Caco-2 (cell line): ENCODE results near the gene CKAP2. TPM values are rescaled to one million over a fixed set of nuclear protein-coding genes. Genes with fewer than 3 reads are reported as not detected.
"Not testable (repeated sequence)": the region's sequence is repeated elsewhere in the genome, so short reads cannot be mapped to it uniquely, and the experiment has no call there.

ENCODE experiments used
- BruUV-seq: library from RNA; stranded (reverse); fragments of 400-500 nt; replicated peaks from 2 replicates; lab custom pipeline; 2021; lab: Mats Ljungman, UMichigan
- CTCF ChIA-PET: fragments of 300-600 bp; sonication (Branson Sonifier 250); formaldehyde crosslinking; loops from one replicate; lab custom pipeline; 2022; ENCODE audit warnings: antibody characterized with exemption; lab: Charles Lee
- POLR2A ChIA-PET: fragments of 300-600 bp; sonication (Branson Sonifier 250); formaldehyde crosslinking; loops from one replicate; lab custom pipeline; 2022; ENCODE audit warnings: antibody characterized with exemption; lab: Charles Lee
- DNase-seq, 2 experiments: peaks; one replicate each; pipeline versions ENCODE4 v3.0.0 to v3.0.0-alpha.2; 2020 to 2022
- H3K27me3 ChIP-seq: replicated peaks from 2 replicates; pipeline ENCODE4 v1.6.0; 2011; ENCODE audit warnings: low read length; ENCODE audit not compliant: control insufficient read depth, insufficient read depth
- H3K36me3 ChIP-seq: 2 replicates; pipeline ENCODE4 v1.5.1; 2011; ENCODE audit warnings: low read length; ENCODE audit not compliant: control insufficient read depth, insufficient read depth
- H3K4me1 ChIP-seq: fragments of 250-450 bp; sonication (Bioruptor Pico); 2 replicates; pipeline ENCODE4 v1.5.1; 2020; ENCODE audit warnings: mild to moderate bottlenecking
- H3K4me3 ChIP-seq: 2 replicates; pipeline ENCODE4 v1.5.1; 2011; ENCODE audit warnings: low read depth, mild to moderate bottlenecking, control low read depth, low read length
- H3K9me3 ChIP-seq: fragments of 250-450 bp; sonication (Bioruptor Pico); 2 replicates; pipeline ENCODE4 v1.5.1; 2020; ENCODE audit warnings: mild to moderate bottlenecking, moderate library complexity
- H3K27ac Mint-ChIP-seq: one replicate; pipeline ENCODE4 v1.8.0; 2022; ENCODE audit warnings: mixed read lengths; ENCODE audit not compliant: unreplicated experiment
- H3K27me3 Mint-ChIP-seq: one replicate; pipeline ENCODE4 v1.8.0; 2022; ENCODE audit warnings: mixed read lengths; ENCODE audit not compliant: insufficient read depth, unreplicated experiment
- H3K36me3 Mint-ChIP-seq: one replicate; pipeline ENCODE4 v1.8.0; 2022; ENCODE audit warnings: mild to moderate bottlenecking, mixed read lengths; ENCODE audit not compliant: insufficient read depth, unreplicated experiment
- H3K4me1 Mint-ChIP-seq: one replicate; pipeline ENCODE4 v1.8.0; 2022; ENCODE audit warnings: low read depth, mixed read lengths; ENCODE audit not compliant: unreplicated experiment
- H3K4me3 Mint-ChIP-seq: one replicate; pipeline ENCODE4 v1.8.0; 2022; ENCODE audit warnings: mild to moderate bottlenecking, moderate library complexity, mixed read lengths; ENCODE audit not compliant: unreplicated experiment
- H3K9me3 Mint-ChIP-seq: one replicate; pipeline ENCODE4 v1.8.0; 2022; ENCODE audit warnings: mixed read lengths; ENCODE audit not compliant: unreplicated experiment
- CTCF ChIP-seq, 2 experiments: fragments of 200-600 bp in 1 of 2; IDR thresholded peaks; 1 replicate in 1 of 2; 2 replicates in 1 of 2; pipeline versions ENCODE4 v1.5.1 to v1.8.0; 2011 to 2022; ENCODE audit warnings: antibody characterized with exemption in 1 of 2, control low read depth in 1 of 2, inconsistent platforms in 1 of 2, low read depth in 1 of 2, low read length in 1 of 2, mild to moderate bottlenecking in 1 of 2, moderate library complexity in 1 of 2; ENCODE audit not compliant: insufficient read depth in 1 of 2, severe bottlenecking in 1 of 2, unreplicated experiment in 1 of 2
- intact Hi-C: fragments of 100-400 bp; cut with micrococcal nuclease; formaldehyde crosslinking; loops from one replicate; pipeline ENCODE4 v1.10.0; 2022; ENCODE audit not compliant: unreplicated experiment
- total RNA-seq: library from RNA; stranded (reverse); gene quantifications from 2 replicates; pipeline ENCODE4 v1.2.3, GENCODE V29; 2022

CKAP2 gene
- total RNA-seq, 1 experiment from 2014 or later = 68.9 TPM

GRCh38 chr13:52459668-52460067, 4.4 kb downstream of the CKAP2 start:
- Mint-ChIP-seq H3K27ac (no peak overlapping the region), H3K27me3 (no peaks in the 10 kb centered on the region), H3K4me3 (no peak overlapping the region), H3K9me3 (no peaks in the 10 kb centered on the region), H3K4me1 (no peaks in the 10 kb centered on the region), H3K36me3 (peaks cover 85% of the 10 kb centered on the region)
- intact Hi-C loops = loop anchor here (5.0 to 10.0 kb wide), 4 partner anchors 155 to 655 kb away; partner anchors contain the start of genes DHRS12 and SUGT1
- no peak overlapping the region for H3K4me3 ChIP-seq
- ChIA-PET CTCF (no interaction called here), POLR2A (no interaction called here)
- no TSS peak for BruUV-seq
- H3K36me3 ChIP-seq = no peaks in the 10 kb centered on the region
- no peaks in the 10 kb centered on the region for H3K27me3 ChIP-seq
- no peaks in the 10 kb centered on the region for H3K9me3 ChIP-seq
- TF ChIP-seq CTCF (IDR thresholded peaks at IDR 0.05; ENCODE audit: insufficient read depth in 1 of 2, low read depth in 1 of 2, low read length in 1 of 2, severe bottlenecking in 1 of 2, unreplicated experiment in 1 of 2) = no peak
- no peak for DNase-seq
- H3K4me1 ChIP-seq = no peaks in the 10 kb centered on the region

- DNase-seq = no peak
- POLR2A ChIA-PET = no interaction called here
- Mint-ChIP-seq H3K36me3 (peaks cover 76% of the 10 kb centered on the region), H3K4me1 (no peaks in the 10 kb centered on the region), H3K27ac (no peak overlapping the region), H3K9me3 (no peaks in the 10 kb centered on the region), H3K4me3 (no peak overlapping the region), H3K27me3 (no peaks in the 10 kb centered on the region)
- TF ChIP-seq CTCF (IDR thresholded peaks at IDR 0.05; ENCODE audit: insufficient read depth in 1 of 2, low read depth in 1 of 2, low read length in 1 of 2, severe bottlenecking in 1 of 2, unreplicated experiment in 1 of 2) = no peak
- H3K4me1 ChIP-seq = no peaks in the 10 kb centered on the region
- H3K9me3 ChIP-seq = no peaks in the 10 kb centered on the region
- H3K4me3 ChIP-seq = no peak overlapping the region
- H3K36me3 ChIP-seq = no peaks in the 10 kb centered on the region
- TSS peak; percentile 2 for BruUV-seq
- CTCF ChIA-PET = no interaction called here
- H3K27me3 ChIP-seq = no peaks in the 10 kb centered on the region
- intact Hi-C loops = no loop called here
Observed at GRCh38 chr13:52461265-52461664, 6.0 kb downstream of the CKAP2 start.

DNA sequence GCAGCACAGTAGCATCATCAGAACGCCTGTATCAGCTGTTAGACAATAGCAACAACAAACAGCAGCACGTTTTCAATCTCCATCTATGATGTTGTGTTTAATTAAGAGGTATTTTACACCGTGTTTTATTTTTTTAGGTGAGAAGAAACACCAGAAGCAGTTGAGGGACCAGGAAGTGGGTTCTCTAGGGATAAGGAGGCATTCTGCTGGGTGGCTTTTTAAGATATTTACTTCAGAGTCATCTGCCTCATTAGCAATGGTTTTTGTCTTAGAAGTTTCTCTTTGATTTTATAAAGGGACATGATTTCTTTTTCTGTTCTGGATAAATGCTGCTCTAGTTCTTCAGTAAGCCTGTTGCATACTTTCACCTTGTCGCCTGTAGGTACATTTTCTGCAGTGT, 8.2 kb downstream of the CKAP2 start:
- POLR2A ChIA-PET = no interaction called here

DNA sequence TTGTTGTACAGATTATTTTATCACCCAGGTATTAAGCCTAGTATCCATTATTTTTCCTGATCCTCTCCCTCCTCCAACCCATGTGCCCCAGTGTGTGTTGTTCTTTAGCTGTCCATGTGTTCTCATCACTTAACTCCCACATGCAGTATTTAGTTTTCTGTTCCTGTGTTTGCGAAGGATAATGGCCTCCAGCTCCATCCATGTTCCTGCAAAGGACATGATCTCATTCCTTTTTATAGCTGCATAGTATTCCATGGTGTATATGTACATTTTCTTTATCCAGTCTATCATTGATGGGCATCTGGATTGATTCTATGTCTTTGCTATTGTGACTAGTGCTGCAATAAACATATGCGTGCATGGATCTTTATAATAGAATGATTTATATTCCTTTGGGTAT, 13.2 kb downstream of the CKAP2 start:
- H3K27ac Mint-ChIP-seq, H3K4me3 Mint-ChIP-seq, BruUV-seq, H3K9me3 Mint-ChIP-seq, H3K9me3 ChIP-seq, intact Hi-C loops, H3K4me1 Mint-ChIP-seq, H3K27me3 ChIP-seq, H3K4me3 ChIP-seq, POLR2A ChIA-PET, DNase-seq, H3K36me3 ChIP-seq, H3K4me1 ChIP-seq, H3K27me3 Mint-ChIP-seq: not testable (repeated sequence)
- H3K36me3 Mint-ChIP-seq = peaks cover 66% of the 10 kb centered on the region
- CTCF ChIA-PET = interaction anchor here (0.7 kb wide), 1 partner anchor 18 kb away, joined by 3 read pairs; no protein-coding TSS in a partner anchor

More for the DNA sequence above, 8.2 kb downstream of the CKAP2 start:
- intact Hi-C loops = no loop called here
- H3K4me3 Mint-ChIP-seq = no peak overlapping the region
- no peak for TF ChIP-seq CTCF (IDR thresholded peaks at IDR 0.05; ENCODE audit: insufficient read depth in 1 of 2, low read depth in 1 of 2, low read length in 1 of 2, severe bottlenecking in 1 of 2, unreplicated experiment in 1 of 2)
- no peaks in the 10 kb centered on the region for H3K4me1 Mint-ChIP-seq
- H3K9me3 Mint-ChIP-seq = no peaks in the 10 kb centered on the region
- no peaks in the 10 kb centered on the region for H3K27me3 Mint-ChIP-seq
- H3K9me3 ChIP-seq = no peaks in the 10 kb centered on the region
- no peak overlapping the region for H3K27ac Mint-ChIP-seq
- BruUV-seq = no TSS peak
- H3K36me3 ChIP-seq = no peaks in the 10 kb centered on the region; the same call in 1 of the 2 replicates
- no peak for DNase-seq
- no peaks in the 10 kb centered on the region for H3K27me3 ChIP-seq
- H3K4me3 ChIP-seq = no peak overlapping the region
- CTCF ChIA-PET = no interaction called here
- no peaks in the 10 kb centered on the region for H3K4me1 ChIP-seq
- H3K36me3 Mint-ChIP-seq = peaks cover 85% of the 10 kb centered on the region

DNA sequence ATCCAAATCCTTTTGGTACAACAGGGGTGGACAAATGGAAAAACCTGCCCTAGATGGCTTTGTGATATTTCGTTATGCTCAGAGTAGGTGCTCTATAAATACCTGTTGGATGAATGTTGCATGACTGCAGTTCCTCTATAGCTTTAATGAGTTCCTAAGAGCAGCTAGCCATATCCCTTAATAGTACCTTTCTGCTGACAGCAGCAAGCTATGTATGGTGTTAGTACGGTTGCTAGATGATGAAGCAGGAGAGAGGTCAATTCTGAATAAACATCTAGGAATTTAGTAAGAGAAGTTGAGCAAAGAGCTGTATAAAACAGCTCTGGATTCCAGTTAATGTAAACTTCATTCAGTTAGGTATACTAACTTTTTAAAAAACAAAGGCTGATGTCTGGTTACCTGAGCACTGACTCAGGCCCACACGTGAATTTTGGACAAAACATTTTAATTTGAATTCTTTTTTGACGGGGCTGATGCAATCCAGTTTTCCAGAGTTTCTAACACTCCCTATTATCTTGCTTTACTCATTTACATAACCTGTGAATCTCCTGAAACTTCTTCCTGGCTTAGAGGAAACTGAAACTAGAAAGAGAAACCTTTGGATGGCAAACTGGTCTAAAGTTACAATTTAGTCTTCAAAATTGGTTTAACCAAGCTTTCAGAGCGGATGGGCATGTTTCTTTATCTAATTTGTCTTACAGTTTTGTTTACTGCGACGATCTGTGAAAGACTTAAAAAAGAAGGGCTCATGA, 25.6 kb downstream of the CKAP2 start:
- H3K4me1 Mint-ChIP-seq, H3K9me3 Mint-ChIP-seq, BruUV-seq, H3K4me3 Mint-ChIP-seq, H3K27ac Mint-ChIP-seq, H3K36me3 ChIP-seq, H3K27me3 Mint-ChIP-seq, intact Hi-C loops, CTCF ChIA-PET, H3K27me3 ChIP-seq, H3K4me1 ChIP-seq, DNase-seq, H3K4me3 ChIP-seq, POLR2A ChIA-PET, H3K9me3 ChIP-seq: not testable (repeated sequence)
- peaks cover 17% of the 10 kb centered on the region for H3K36me3 Mint-ChIP-seq
